Caco-2 (cell line): ENCODE measurements around the gene TTC28. TPM values are rescaled to one million over a fixed set of nuclear protein-coding genes. Genes with fewer than 3 reads are reported as not detected.

Source experiments
- BruUV-seq: library from RNA; stranded (reverse); fragments of 400-500 nt; replicated peaks from 2 replicates; lab custom pipeline; 2021; lab: Mats Ljungman, UMichigan
- CTCF ChIA-PET: fragments of 300-600 bp; sonication (Branson Sonifier 250); formaldehyde crosslinking; loops from one replicate; lab custom pipeline; 2022; ENCODE audit warnings: antibody characterized with exemption; lab: Charles Lee
- POLR2A ChIA-PET: fragments of 300-600 bp; sonication (Branson Sonifier 250); formaldehyde crosslinking; loops from one replicate; lab custom pipeline; 2022; ENCODE audit warnings: antibody characterized with exemption; lab: Charles Lee
- DNase-seq, 2 experiments: peaks; one replicate each; pipeline versions ENCODE4 v3.0.0 to v3.0.0-alpha.2; 2020 to 2022
- H3K27me3 ChIP-seq: replicated peaks from 2 replicates; pipeline ENCODE4 v1.6.0; 2011; ENCODE audit warnings: low read length; ENCODE audit not compliant: control insufficient read depth, insufficient read depth
- H3K36me3 ChIP-seq: 2 replicates; pipeline ENCODE4 v1.5.1; 2011; ENCODE audit warnings: low read length; ENCODE audit not compliant: control insufficient read depth, insufficient read depth
- H3K4me1 ChIP-seq: fragments of 250-450 bp; sonication (Bioruptor Pico); 2 replicates; pipeline ENCODE4 v1.5.1; 2020; ENCODE audit warnings: mild to moderate bottlenecking
- H3K4me3 ChIP-seq: 2 replicates; pipeline ENCODE4 v1.5.1; 2011; ENCODE audit warnings: low read depth, mild to moderate bottlenecking, control low read depth, low read length
- H3K9me3 ChIP-seq: fragments of 250-450 bp; sonication (Bioruptor Pico); 2 replicates; pipeline ENCODE4 v1.5.1; 2020; ENCODE audit warnings: mild to moderate bottlenecking, moderate library complexity
- H3K27ac Mint-ChIP-seq: one replicate; pipeline ENCODE4 v1.8.0; 2022; ENCODE audit warnings: mixed read lengths; ENCODE audit not compliant: unreplicated experiment
- H3K27me3 Mint-ChIP-seq: one replicate; pipeline ENCODE4 v1.8.0; 2022; ENCODE audit warnings: mixed read lengths; ENCODE audit not compliant: insufficient read depth, unreplicated experiment
- H3K36me3 Mint-ChIP-seq: one replicate; pipeline ENCODE4 v1.8.0; 2022; ENCODE audit warnings: mild to moderate bottlenecking, mixed read lengths; ENCODE audit not compliant: insufficient read depth, unreplicated experiment
- H3K4me1 Mint-ChIP-seq: one replicate; pipeline ENCODE4 v1.8.0; 2022; ENCODE audit warnings: low read depth, mixed read lengths; ENCODE audit not compliant: unreplicated experiment
- H3K4me3 Mint-ChIP-seq: one replicate; pipeline ENCODE4 v1.8.0; 2022; ENCODE audit warnings: mild to moderate bottlenecking, moderate library complexity, mixed read lengths; ENCODE audit not compliant: unreplicated experiment
- H3K9me3 Mint-ChIP-seq: one replicate; pipeline ENCODE4 v1.8.0; 2022; ENCODE audit warnings: mixed read lengths; ENCODE audit not compliant: unreplicated experiment
- CTCF ChIP-seq, 2 experiments: fragments of 200-600 bp in 1 of 2; IDR thresholded peaks; 1 replicate in 1 of 2; 2 replicates in 1 of 2; pipeline versions ENCODE4 v1.5.1 to v1.8.0; 2011 to 2022; ENCODE audit warnings: antibody characterized with exemption in 1 of 2, control low read depth in 1 of 2, inconsistent platforms in 1 of 2, low read depth in 1 of 2, low read length in 1 of 2, mild to moderate bottlenecking in 1 of 2, moderate library complexity in 1 of 2; ENCODE audit not compliant: insufficient read depth in 1 of 2, severe bottlenecking in 1 of 2, unreplicated experiment in 1 of 2
- intact Hi-C: fragments of 100-400 bp; cut with micrococcal nuclease; formaldehyde crosslinking; loops from one replicate; pipeline ENCODE4 v1.10.0; 2022; ENCODE audit not compliant: unreplicated experiment
- total RNA-seq: library from RNA; stranded (reverse); gene quantifications from 2 replicates; pipeline ENCODE4 v1.2.3, GENCODE V29; 2022

Gene TTC28
- total RNA-seq, 1 experiment from 2014 or later = 12.0 TPM

- ChIA-PET POLR2A (no interaction called here), CTCF (no interaction called here)
- TF ChIP-seq CTCF (IDR thresholded peaks at IDR 0.05; ENCODE audit: insufficient read depth in 1 of 2, low read depth in 1 of 2, low read length in 1 of 2, severe bottlenecking in 1 of 2, unreplicated experiment in 1 of 2) = no peak
- Histone ChIP-seq H3K4me1 (peaks cover 7% of the 10 kb centered on the region; the same call in 1 of the 2 replicates), H3K4me3 (no peak overlapping the region), H3K27me3 (no peaks in the 10 kb centered on the region), H3K9me3 (no peaks in the 10 kb centered on the region), H3K36me3 (no peaks in the 10 kb centered on the region)
- no peaks in the 10 kb centered on the region for H3K9me3 Mint-ChIP-seq
- BruUV-seq = no TSS peak
- DNase-seq = peak in 1 of 2 experiments; percentile 26
- no peaks in the 10 kb centered on the region for H3K27me3 Mint-ChIP-seq
- intact Hi-C loops = no loop called here
- H3K4me3 Mint-ChIP-seq = no peak overlapping the region
- H3K36me3 Mint-ChIP-seq = no peaks in the 10 kb centered on the region
- no peaks in the 10 kb centered on the region for H3K4me1 Mint-ChIP-seq
- H3K27ac Mint-ChIP-seq = no peak overlapping the region
Measured at GRCh38 chr22:28017859-28018258, 661.8 kb downstream of the TTC28 start.

GRCh38 chr22:28017558-28017820, 662.2 kb downstream of the TTC28 start:
- Mint-ChIP-seq H3K4me3 (no peak overlapping the region), H3K27ac (no peak overlapping the region), H3K36me3 (no peaks in the 10 kb centered on the region), H3K9me3 (no peaks in the 10 kb centered on the region), H3K27me3 (no peaks in the 10 kb centered on the region), H3K4me1 (no peaks in the 10 kb centered on the region)
- BruUV-seq = no TSS peak
- no peak for TF ChIP-seq CTCF (IDR thresholded peaks at IDR 0.05; ENCODE audit: insufficient read depth in 1 of 2, low read depth in 1 of 2, low read length in 1 of 2, severe bottlenecking in 1 of 2, unreplicated experiment in 1 of 2)
- intact Hi-C loops = no loop called here
- ChIA-PET CTCF (no interaction called here), POLR2A (no interaction called here)
- H3K9me3 ChIP-seq = no peaks in the 10 kb centered on the region
- peak in 1 of 2 experiments; percentile 17 for DNase-seq
- no peaks in the 10 kb centered on the region for H3K27me3 ChIP-seq
- H3K36me3 ChIP-seq = no peaks in the 10 kb centered on the region
- peaks cover 7% of the 10 kb centered on the region; the same call in 1 of the 2 replicates for H3K4me1 ChIP-seq
- H3K4me3 ChIP-seq = no peak overlapping the region

GRCh38 chr22:28016781-28017557, 662.7 kb downstream of the TTC28 start:
- H3K27ac Mint-ChIP-seq = no peak overlapping the region
- intact Hi-C loops = no loop called here
- no peaks in the 10 kb centered on the region for H3K27me3 Mint-ChIP-seq
- Histone ChIP-seq H3K27me3 (no peaks in the 10 kb centered on the region), H3K36me3 (no peaks in the 10 kb centered on the region), H3K4me1 (peaks cover 7% of the 10 kb centered on the region; the same call in 1 of the 2 replicates), H3K9me3 (no peaks in the 10 kb centered on the region), H3K4me3 (no peak overlapping the region)
- ChIA-PET POLR2A (no interaction called here), CTCF (no interaction called here)
- no peaks in the 10 kb centered on the region for H3K4me1 Mint-ChIP-seq
- no peaks in the 10 kb centered on the region for H3K36me3 Mint-ChIP-seq
- no peaks in the 10 kb centered on the region for H3K9me3 Mint-ChIP-seq
- BruUV-seq = no TSS peak
- DNase-seq = peak in 1 of 2 experiments; percentile 12
- no peak for TF ChIP-seq CTCF (IDR thresholded peaks at IDR 0.05; ENCODE audit: insufficient read depth in 1 of 2, low read depth in 1 of 2, low read length in 1 of 2, severe bottlenecking in 1 of 2, unreplicated experiment in 1 of 2)
- no peak overlapping the region for H3K4me3 Mint-ChIP-seq
